GM18873 (cell line): ENCODE data around the gene COPZ1.

Source experiments
- ATAC-seq: cut with Tn5 transposase; IDR thresholded peaks from one replicate; pipeline ENCODE4 v1.9.1; 2021; ENCODE audit warnings: mild to moderate bottlenecking, moderate library complexity, moderate number of reproducible peaks; ENCODE audit not compliant: unreplicated experiment, low FRiP score

Gene COPZ1

DNA sequence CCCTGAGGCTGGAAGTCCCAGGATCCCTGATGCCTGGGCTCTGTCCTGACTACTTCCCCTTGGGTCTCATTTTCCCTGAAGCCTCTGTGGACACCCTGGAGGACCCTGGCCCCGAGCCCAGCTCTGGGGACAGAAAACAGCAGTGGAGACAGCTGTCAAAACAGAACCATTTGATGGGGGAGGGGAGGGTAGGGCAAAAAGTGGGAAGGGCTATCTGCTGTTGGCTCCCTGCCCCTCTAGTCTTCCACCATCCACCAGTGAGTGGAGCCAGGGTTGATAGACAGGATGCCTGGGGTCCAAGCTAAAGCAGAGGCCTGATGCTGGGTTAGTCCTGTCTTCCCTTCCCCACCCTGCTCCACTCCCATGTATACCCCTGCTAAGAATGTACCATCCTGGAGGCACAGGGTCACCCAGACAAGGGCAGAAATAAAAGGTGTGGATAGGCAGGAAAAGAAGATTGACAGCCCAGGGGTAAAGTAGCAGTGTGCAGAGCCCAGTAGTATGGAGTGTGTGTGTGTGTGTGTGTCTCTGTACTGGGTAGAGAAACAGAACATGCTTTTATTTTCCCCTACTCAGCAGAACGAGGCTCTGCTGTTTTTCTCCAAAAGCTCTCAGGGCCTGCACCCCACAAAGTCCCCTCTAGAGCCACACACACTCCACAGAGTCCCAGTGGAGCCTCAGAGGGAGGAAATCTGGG lies 49.8 kb downstream of the COPZ1 start:
- no peak for ATAC-seq

DNA sequence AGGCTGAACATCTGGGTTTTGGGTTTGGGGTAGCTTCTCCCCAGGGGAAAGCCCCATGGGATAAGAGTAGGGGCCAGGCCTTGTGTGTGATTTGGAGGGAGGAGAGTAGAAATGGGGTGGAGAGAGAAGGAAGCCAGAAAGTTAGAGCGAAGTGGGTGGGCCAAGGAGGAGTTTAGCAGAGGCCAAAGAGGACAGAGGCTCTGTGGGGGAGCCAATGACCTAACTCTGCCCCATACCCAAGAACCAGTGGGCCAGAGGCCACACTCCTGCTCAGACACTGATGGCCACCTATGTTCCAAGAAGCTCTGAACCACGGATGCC lies 50.3 kb downstream of the COPZ1 start:
- ATAC-seq: no peak

DNA sequence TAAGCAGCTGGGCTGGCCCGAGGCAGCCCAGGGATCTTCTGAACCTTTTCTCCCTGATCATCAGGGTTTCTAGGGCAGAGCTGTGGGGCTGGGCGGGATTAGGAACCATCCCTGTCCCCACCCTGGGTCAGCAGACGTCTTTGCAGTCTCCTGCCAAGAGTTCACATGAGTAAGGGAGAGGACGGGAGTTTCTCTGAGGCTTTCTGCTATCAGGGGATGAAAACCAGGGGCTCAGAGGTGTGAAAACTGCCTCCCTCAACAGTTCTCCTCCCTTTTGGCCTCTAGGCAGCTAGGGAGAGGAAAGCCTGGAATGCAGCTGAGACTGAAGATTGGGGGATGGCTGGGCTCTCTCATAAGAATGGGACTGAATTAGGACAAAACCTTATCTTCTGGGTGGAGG lies 51.7 kb downstream of the COPZ1 start:
- no peak for ATAC-seq

DNA sequence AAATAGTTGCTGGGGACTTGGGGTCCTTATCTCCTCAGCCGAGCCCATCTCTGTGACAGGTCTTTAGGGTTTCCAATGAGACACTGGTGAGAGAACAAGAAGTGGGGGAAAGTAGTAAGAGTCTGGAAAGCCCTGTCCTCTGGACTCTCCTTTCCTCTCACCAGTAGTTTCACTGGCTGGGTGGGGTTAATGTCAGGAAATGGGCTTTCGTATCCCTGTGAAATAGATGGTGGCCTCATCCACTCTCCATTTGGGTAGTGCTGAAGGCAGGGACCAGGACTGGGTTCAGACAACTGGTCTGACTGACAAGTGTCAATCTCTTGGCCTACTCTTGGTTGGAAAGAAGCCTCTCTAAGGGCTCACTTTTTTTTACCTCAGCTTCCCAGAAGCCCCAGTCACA lies 52.1 kb downstream of the COPZ1 start:
- no peak for ATAC-seq

- ATAC-seq: no peak
Observed at GRCh38 chr12:54377797-54378515, 53.0 kb downstream of the COPZ1 start.

DNA sequence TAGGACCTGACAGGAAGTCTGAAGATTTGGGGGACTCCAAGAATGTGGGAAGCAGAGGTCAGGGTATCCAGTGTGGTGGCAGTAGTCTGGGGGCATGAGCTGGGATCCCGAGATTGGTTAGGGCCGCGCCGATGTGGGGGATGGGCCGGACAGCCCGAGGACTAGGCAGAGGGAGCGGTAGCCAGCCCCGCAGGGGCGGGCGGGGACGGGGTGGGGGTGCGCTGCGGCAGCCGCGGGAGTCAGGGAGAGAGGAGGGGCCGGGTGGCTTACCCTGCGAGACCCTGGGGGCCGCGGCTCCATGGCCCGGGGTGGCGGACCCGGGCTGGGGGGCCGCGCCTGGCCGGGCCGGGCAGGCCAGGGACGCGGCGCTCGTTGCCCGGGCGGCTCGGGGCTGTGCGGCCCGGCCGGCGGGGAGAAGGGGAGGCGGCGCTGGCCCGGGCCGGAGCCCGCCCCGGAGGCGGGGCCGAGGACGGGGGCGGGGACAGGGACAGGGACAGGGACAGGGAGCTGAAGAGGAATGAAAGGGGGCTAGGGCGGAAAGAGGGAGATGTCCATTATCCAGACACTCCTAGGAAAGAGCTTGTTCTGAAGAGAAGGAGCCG lies 54.0 kb downstream of the COPZ1 start:
- ATAC-seq: no peak

DNA sequence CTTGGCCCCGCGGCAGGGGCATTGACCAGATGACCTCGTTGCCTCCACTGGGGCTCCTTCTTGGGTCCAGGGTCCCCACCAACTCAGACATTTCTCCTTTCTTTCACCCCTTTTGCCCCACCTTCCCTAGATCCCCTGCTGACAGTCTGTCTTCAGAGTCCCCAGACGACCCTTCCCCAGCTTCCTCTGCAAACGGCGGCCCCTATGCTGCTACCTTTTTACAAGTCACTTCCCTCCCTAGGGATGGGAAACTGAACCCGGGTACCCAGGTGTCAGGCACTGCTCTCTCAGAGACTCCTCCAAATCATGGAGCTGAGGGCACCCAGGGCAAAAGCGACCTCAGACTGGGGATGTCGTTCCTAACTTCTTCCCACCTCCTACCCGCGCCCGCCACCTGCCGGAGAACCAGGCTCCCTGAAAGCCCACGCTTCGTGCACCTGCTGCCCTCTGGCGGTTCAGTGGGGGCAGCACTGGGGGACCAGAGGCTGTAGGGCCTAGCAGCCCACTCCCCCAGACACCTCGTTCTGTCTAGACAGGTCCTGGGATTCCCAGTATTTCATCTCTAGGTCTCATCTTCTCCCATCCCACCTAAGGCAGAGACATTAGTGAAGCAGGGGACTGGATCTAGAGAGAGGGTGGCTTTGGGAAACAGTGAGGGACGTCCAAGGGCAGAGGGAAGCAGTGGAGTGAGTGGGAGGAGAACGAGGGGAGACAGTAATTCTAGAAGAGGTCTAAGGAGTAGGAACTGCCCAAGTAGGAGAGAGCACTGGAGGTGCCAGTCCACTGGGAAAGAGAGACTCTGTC lies 54.7 kb downstream of the COPZ1 start:
- ATAC-seq: no peak

DNA sequence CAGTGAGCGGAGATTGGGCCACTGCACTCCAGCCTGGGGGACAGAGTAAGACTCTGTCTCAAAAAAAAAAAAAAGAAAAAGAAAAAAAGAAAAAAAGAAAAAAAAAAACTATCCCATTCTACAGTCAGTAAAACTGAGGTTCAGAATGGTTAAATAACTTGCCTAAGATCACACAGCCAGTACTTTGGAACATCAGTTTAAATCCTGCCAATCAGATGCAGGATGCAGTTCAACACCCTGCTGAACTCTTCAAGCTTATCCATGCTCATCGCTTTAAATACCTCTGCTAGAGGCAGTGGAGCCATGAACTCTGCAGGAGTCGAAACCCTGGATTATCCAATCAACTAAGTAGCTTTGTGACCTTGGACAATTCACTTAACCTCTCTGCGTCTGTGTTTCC lies 56.2 kb downstream of the COPZ1 start:
- no peak for ATAC-seq

- ATAC-seq: no peak
Observed at GRCh38 chr12:54383041-54383609, 58.2 kb downstream of the COPZ1 start.

DNA sequence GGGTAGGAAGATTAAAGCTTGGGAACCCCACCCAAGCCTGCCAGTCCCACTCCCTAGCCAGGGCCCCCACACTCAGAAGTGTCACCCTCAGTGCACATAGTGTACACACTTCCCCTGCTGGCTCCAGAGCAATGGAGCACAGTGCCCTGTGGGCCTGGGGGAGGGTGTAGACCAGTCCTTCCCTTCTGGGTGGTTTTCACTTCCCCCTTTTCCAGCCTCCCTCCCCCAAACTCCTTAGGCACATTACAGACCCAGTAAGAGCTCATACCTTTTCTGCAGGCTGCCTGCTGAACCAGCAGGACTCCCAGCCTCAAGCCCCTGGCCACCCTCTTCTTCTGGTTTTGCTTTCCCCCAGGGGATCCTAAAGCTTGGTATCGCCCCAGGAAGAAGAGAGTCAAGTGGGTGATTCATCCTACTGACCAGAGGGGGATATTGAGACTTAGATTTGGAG lies 59.7 kb downstream of the COPZ1 start, which contains the start of gene ZNF385A:
Gene ZNF385A, minus strand, starts transcription at position 143 of the 451 bp plus-strand sequence. CDS start 219 bp downstream, outside the sequence.
- no peak for ATAC-seq

DNA sequence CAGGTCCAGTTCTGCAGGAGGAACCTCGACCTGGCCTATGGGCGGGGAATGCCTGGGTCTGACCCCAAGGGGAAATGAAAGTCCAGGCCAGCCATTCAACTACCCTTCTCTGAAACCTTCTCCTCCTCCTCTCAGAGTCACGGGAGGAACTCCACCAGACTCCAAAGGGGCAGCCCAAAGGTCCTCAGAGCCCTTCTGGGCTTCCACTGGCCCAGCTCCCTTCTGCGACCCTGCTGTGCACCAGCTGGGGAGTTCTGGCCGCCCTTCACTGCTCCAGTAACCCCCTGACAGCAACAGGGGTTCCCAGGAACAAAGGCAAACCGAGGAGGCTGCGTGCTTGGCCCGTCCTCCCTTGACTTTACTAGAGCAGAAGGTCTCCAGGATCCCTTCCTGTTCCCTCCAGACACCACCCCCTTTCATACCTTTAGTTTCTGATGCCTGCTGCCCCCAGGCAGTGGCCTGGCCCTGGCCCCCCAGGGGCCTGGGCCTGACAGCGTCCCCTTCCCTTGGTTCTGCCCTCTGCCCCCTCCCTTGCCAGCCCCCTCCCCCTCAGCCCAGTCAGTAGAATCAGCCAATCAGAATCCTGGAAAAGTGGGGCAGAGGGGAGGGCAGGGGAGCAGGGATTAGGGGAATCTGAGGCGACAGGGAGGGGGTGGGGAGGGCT lies 60.5 kb downstream of the COPZ1 start:
- no peak for ATAC-seq

DNA sequence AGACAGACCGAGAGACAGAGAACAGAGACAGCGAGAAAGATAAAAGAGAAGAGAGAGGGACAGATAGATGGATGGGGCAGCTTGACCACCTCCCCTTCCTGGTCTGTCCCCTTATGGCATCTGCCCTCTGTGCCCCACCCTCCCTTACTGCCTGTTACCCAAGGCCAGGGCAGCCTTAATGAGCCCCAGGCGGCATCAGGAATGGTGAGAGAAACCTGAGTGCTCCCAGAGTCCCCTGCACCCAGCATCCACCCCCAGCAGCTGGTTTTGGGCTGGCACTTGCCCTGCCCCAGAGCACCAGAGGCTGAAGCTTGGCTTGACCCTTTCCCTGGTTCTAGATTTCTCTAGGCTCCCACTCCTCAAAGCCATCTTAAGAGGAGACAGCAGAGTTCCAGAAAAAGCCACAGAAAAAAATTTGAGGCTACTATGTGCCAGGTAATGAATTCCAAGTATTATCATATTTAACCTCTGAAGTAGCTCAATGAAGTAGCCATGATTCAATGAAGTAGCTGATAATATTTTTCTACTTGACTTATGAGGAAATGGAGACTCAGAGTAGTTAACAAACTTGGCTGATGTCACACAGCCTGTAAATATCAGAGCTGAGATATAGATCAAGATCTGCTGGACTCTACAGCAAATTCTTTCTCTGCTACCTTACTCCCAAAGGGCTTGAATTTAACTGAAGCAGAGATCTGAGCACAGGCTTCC lies 61.6 kb downstream of the COPZ1 start:
- no peak for ATAC-seq

- no peak for ATAC-seq
Observed at GRCh38 chr12:54387114-54387467, 62.2 kb downstream of the COPZ1 start.

GRCh38 chr12:54388237-54389133 lies 63.6 kb downstream of the COPZ1 start:
- ATAC-seq: no peak

- no peak for ATAC-seq
Observed at GRCh38 chr12:54389134-54389508, 64.2 kb downstream of the COPZ1 start.

- no peak for ATAC-seq
Observed at GRCh38 chr12:54389607-54390175, 64.8 kb downstream of the COPZ1 start.

DNA sequence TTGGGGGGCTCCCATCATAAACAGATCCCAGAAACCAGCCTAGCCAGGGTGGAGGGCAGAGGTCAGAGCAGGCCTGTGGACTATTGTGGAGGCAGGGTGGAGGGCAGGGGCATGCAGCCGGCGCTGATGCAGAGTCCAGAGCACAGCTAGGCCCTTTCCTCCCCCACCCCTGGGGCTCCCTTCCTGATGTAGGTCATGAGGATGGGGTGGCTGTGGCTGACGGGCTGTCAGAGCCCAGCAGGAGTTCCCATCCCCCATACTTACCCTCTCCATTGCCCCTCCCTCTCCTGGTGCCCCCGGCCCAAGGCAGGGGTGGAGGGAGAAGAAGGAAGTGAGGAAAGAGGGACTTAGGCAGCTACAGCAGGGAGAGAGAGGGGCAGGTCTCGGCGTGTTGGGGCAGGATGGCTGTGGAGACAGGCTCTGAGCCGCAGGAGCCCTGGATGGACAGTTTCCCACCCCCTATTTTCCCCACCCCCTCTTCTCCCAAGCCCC lies 65.3 kb downstream of the COPZ1 start:
- ATAC-seq: no peak
